Glutamatergic neuron (in vitro differentiated cells): ENCODE measurements around the gene PRDM7. TPM values are rescaled to one million over a fixed set of nuclear protein-coding genes. Genes with fewer than 3 reads are reported as not detected.
A peak's percentile ranks its signal among the peaks of the same experiment; 100 is the strongest.

Experiments used
- DNase-seq: peaks from one replicate; pipeline ENCODE4 v3.0.0; 2022
- H3K27ac Mint-ChIP-seq: one replicate; pipeline ENCODE4 v1.8.0; 2020; ENCODE audit warnings: mild to moderate bottlenecking, mixed read lengths, inconsistent platforms; ENCODE audit not compliant: unreplicated experiment
- H3K27me3 Mint-ChIP-seq: one replicate; pipeline ENCODE4 v1.8.0; 2020; ENCODE audit warnings: mild to moderate bottlenecking, moderate library complexity, mixed read lengths, inconsistent platforms; ENCODE audit not compliant: unreplicated experiment
- H3K36me3 Mint-ChIP-seq: one replicate; pipeline ENCODE4 v1.8.0; 2020; ENCODE audit warnings: mild to moderate bottlenecking, mixed read lengths, inconsistent platforms; ENCODE audit not compliant: unreplicated experiment
- H3K4me1 Mint-ChIP-seq: one replicate; pipeline ENCODE4 v1.8.0; 2020; ENCODE audit warnings: mild to moderate bottlenecking, low read depth, mixed read lengths, inconsistent platforms; ENCODE audit not compliant: unreplicated experiment
- H3K4me3 Mint-ChIP-seq: one replicate; pipeline ENCODE4 v1.8.0; 2020; ENCODE audit warnings: mild to moderate bottlenecking, mixed read lengths, inconsistent platforms; ENCODE audit not compliant: unreplicated experiment
- H3K9me3 Mint-ChIP-seq: one replicate; pipeline ENCODE4 v1.8.0; 2020; ENCODE audit warnings: mild to moderate bottlenecking, moderate library complexity, mixed read lengths, inconsistent platforms; ENCODE audit not compliant: unreplicated experiment
- CTCF ChIP-seq: fragments of 200-600 bp; sonication (generic); IDR thresholded peaks from one replicate; pipeline ENCODE4 v1.5.0; 2021; ENCODE audit not compliant: partially characterized antibody, unreplicated experiment
- total RNA-seq: library from RNA; stranded (reverse); fragmentation: NEBNext Ultra II Directional; extraction: Animal tissue kit (Norgen Biotek cat#: 25700); gene quantifications from one replicate; pipeline ENCODE4 v1.2.1, GENCODE V29; 2021; ENCODE audit not compliant: unreplicated experiment

The PRDM7 gene
- total RNA-seq, 1 donor from 2014 or later: not detected

- Mint-ChIP-seq H3K4me3 (peak overlapping the region; percentile 78), H3K27me3 (peaks cover 11% of the 10 kb centered on the region), H3K4me1 (peaks cover 16% of the 10 kb centered on the region), H3K36me3 (no peaks in the 10 kb centered on the region), H3K27ac (no peak overlapping the region), H3K9me3 (peaks cover 8% of the 10 kb centered on the region)
- TF ChIP-seq CTCF: no peak
- no peak for DNase-seq
Measured at GRCh38 chr16:90018297-90018651, 58.9 kb downstream of the PRDM7 start.

GRCh38 chr16:90016339-90016950, 60.7 kb downstream of the PRDM7 start:
- Mint-ChIP-seq H3K27ac (no peak overlapping the region), H3K4me3 (no peak overlapping the region), H3K27me3 (peaks cover 9% of the 10 kb centered on the region), H3K4me1 (peaks cover 12% of the 10 kb centered on the region), H3K9me3 (peaks cover 3% of the 10 kb centered on the region), H3K36me3 (no peaks in the 10 kb centered on the region)
- TF ChIP-seq CTCF: no peak
- no peak for DNase-seq

DNA sequence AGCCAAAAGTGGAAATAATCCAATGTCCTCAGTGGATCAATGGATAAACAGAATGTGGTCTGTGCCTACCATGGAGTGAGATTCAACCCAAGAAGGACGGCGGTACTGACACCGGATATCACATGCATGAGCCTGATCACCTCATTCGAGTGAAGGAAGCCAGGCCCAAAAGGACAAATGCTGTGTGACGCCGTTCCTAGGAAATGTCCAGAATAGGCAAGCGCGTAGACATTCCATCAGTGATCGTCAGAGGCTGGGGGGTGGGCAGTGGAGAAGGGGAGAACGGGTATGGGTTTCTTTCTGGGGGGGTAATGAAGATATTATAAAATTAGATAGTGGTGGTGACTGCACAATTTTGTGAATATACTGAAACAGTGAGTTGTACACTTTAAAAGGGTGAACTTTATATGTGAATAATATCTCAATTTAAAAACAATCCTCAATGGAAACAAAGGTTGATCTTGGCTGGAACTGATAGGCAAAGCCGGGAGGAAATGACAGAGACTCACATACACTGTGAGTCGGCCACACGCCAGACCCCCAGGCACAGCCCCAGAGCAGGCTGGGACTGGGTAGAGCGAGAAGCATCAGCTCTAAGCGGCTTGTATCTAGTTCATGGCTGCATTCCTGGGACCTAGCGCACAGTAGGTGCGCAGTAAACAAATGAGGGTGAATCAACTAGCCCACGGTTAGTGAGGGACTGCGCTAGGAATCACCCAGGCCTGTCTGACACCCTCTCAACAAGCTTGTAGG, 61.4 kb downstream of the PRDM7 start:
- TF ChIP-seq CTCF: no peak
- peaks cover 6% of the 10 kb centered on the region for H3K4me1 Mint-ChIP-seq
- H3K27me3 Mint-ChIP-seq: peaks cover 9% of the 10 kb centered on the region
- H3K36me3 Mint-ChIP-seq: no peaks in the 10 kb centered on the region
- no peak for DNase-seq
- H3K4me3 Mint-ChIP-seq: no peak overlapping the region
- no peak overlapping the region for H3K27ac Mint-ChIP-seq
- peaks cover 3% of the 10 kb centered on the region for H3K9me3 Mint-ChIP-seq

DNA sequence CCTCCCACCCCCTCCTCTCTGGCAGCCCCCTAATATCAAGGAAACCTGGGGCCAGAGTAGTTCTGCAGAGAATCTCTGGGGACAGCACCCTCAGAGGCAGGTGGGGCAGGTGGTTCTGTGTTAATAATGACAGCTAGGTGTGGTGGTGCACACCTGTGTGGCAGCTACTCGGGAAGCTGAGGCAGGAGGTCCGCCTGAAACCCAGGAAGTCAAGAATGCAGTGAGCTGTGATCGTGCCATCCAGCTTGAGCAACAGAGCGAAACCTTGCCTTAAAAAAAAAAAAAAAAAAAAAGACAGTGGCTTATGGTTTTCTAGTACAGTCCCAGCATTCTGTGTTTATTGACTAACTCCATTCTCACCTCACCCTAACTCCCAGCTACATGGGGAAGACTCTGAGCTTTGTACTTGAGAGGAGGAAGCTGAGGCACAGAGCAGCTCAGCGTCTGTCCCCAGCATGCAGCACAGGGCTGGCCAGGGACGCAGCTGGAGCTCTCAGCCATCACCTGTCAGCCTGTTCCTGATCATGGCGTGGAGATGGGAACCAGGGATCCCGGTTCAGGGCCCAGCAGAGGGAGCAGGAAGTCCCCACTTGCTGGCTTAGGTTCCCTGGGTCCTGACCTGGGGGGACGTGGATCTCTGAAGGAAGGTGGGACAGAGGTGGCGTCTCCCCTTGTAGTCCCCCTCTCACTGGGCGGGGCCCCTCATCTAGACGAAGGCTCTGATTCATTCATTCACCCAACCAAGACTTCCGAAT, 64.0 kb downstream of the PRDM7 start:
- H3K27me3 Mint-ChIP-seq: peaks cover 3% of the 10 kb centered on the region
- DNase-seq: no peak
- H3K4me1 Mint-ChIP-seq: no peaks in the 10 kb centered on the region
- no peak overlapping the region for H3K27ac Mint-ChIP-seq
- TF ChIP-seq CTCF: no peak
- H3K9me3 Mint-ChIP-seq: no peaks in the 10 kb centered on the region
- no peaks in the 10 kb centered on the region for H3K36me3 Mint-ChIP-seq
- H3K4me3 Mint-ChIP-seq: no peak overlapping the region
